Right cardiac atrium (tissue), 5 donors: Measurements from ENCODE around the gene DDX5. TPM values are rescaled to one million over a fixed set of nuclear protein-coding genes. Genes with fewer than 3 reads are reported as not detected.
"Not testable (repeated sequence)": the region's sequence is repeated elsewhere in the genome, so short reads cannot be mapped to it uniquely, and the experiment has no call there.

Experiments used
- ATAC-seq, 2 donors: fragments of 200-7000 bp; cut with Tn5 transposase; one replicate each; pipeline versions ENCODE4 v1.8.0 to v1.9.1; 2020; ENCODE audit warnings: moderate library complexity in 2 of 2, mild to moderate bottlenecking in 1 of 2
- DNase-seq, 3 donors: peaks; one replicate each; pipeline ENCODE4 v3.0.0-alpha.2; 2020
- H3K27ac ChIP-seq: one replicate; pipeline ENCODE4 v1.5.1; 2013; ENCODE audit warnings: mild to moderate bottlenecking, low read length, control low read depth, moderate library complexity
- H3K27me3 ChIP-seq: one replicate; pipeline ENCODE4 v1.6.1; 2013; ENCODE audit not compliant: control insufficient read depth, insufficient read depth
- H3K4me1 ChIP-seq: one replicate; pipeline ENCODE4 v1.6.1; 2013; ENCODE audit warnings: low read length; ENCODE audit not compliant: control insufficient read depth, insufficient read depth
- H3K4me3 ChIP-seq: one replicate; pipeline ENCODE4 v1.5.1; 2013; ENCODE audit warnings: low read length, control low read depth
- H3K9me3 ChIP-seq: one replicate; pipeline ENCODE4 v1.6.1; 2013; ENCODE audit warnings: low read length; ENCODE audit not compliant: control insufficient read depth
- WGBS: extraction: QIAGEN DNeasy Blood & Tissue Kit; methylation state at CpG from one replicate; pipeline ENCODE4 v1.1.7; 2013; 5-methylcytosine and 5-hydroxymethylcytosine counted together
- intact Hi-C, 4 donors: fragments of 100-400 bp; cut with DNase I; formaldehyde crosslinking; loops; one replicate each; pipeline versions ENCODE4 v1.11.0 to v1.14.0; 2022 to 2023
- polyA plus RNA-seq: library from polyadenylated mRNA; stranded (reverse); fragments of 200-250 nt; gene quantifications from one replicate; pipeline ENCODE4 v1.2.3, GENCODE V29; 2013
- total RNA-seq, 4 donors: library from RNA; stranded (reverse); fragmentation: NEBNext Ultra II Directional; extraction: Animal tissue kit (Norgen Biotek cat#: 25700); gene quantifications; one replicate each; pipeline ENCODE4 v1.2.1, GENCODE V29; 2021
- donor health status: healthy with polysubstance abuse.
- donor health status: DM: no; HTN: yes; CAD: no.
- donor health status: DM: no; HTN: no; CAD: no.
- donor health status: DM: no; HTN: yes; CAD: no; lungs with severe emphysema.
- donor health status: DM: yes; HTN: yes; CAD: no.

The DDX5 gene
- total and polyA plus RNA-seq, 5 donors: 312 to 573 (median 404) TPM

DNA sequence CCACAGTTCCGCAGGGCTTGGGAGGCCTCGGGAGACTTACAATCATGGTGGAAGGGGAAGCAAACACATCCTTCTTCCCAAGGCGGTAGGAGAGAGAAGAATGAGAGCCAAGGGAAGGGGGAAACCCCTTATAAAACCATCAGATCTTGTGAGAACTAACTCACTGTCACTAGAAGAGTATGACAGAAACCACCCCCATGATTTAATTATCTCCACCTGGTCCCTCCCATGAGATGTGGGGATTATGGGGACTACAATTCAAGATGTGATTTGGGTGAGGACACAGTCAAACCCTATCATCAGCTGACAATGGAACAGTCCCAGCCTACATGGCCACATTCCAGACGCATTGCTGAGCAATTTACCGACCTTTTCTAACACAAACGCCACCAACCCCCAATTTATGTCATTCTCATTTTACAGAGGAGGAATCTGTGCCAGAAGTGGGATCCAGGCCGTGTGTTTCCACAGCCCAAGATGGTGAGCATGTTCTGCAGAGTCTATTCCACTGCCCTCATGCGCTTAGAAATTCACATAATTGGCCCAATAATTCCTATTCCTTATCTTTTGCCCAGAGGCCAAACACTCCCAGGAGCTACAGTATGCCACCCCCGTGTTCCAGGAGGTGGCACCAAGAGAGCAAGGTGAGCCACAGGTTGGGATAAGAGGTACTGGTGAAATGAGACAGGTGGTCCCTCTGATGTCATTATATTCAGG is 39.9 kb downstream of the DDX5 start:
- WGBS: 68% methylated on average over 9 of the region's 9 CpGs
- H3K4me1 ChIP-seq: no peaks in the 10 kb centered on the region
- intact Hi-C loops: no loop called here
- no peaks in the 10 kb centered on the region for H3K27me3 ChIP-seq
- DNase-seq (no peak), ATAC-seq (no peak)
- H3K9me3 ChIP-seq: no peaks in the 10 kb centered on the region
- no peak overlapping the region for H3K27ac ChIP-seq
- no peak overlapping the region for H3K4me3 ChIP-seq

DNA sequence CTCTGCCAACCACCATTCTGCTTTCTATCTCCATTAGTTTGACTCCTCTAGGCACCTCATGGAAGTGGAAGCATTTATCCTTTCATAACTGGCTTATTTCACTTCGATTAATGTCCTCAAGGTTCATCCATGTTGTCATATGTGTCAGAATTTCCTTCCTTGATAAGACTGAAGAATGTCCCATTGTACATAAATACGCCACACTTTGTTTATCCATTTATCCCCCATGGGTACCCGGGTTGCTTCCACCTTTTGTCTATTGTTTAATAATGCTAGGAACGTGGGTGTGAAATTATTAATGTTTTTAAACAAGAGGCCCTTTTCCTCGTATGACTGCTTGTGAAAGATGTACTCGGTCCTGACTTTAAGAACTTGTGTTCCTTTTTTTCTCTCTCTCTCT is 44.3 kb downstream of the DDX5 start:
- intact Hi-C loops: no loop called here
- ATAC-seq: no peak
- WGBS: 62% methylated on average over 6 of the region's 6 CpGs

DNA sequence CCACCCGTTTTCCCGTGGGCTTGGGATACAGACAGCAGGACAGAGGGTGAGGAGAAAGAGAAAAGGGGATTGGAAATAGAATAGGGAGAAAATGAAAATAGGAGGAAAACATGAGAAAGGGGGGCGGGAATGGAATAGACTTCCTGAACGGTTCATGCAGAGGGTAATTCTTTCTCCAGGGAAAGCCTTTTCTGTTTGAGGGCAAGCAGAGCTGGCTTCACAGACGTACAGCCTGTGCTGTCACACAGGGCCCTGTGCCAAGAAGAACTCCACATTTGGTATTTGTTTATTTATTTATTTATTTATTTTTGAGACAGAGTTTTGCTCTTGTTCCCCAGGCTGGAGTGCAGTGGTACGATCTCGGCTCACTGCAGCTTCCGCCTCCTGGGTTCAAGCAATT is 45.1 kb downstream of the DDX5 start:
- H3K4me1 ChIP-seq: no peaks in the 10 kb centered on the region
- H3K27ac ChIP-seq: no peak overlapping the region
- DNase-seq (peak; percentile 46 to 68 (median 58)), ATAC-seq (peak in 1 of 2 donors; percentile 69)
- intact Hi-C loops: no loop called here
- H3K4me3 ChIP-seq: no peak overlapping the region
- H3K27me3 ChIP-seq: no peaks in the 10 kb centered on the region
- 55% methylated on average over 8 of the region's 8 CpGs for WGBS
- no peaks in the 10 kb centered on the region for H3K9me3 ChIP-seq

More for the DNA sequence above, 44.3 kb downstream of the DDX5 start:
- Histone ChIP-seq H3K27me3 (no peaks in the 10 kb centered on the region), H3K9me3 (no peaks in the 10 kb centered on the region), H3K4me1 (no peaks in the 10 kb centered on the region), H3K4me3 (no peak overlapping the region), H3K27ac (no peak overlapping the region)
- DNase-seq: no peak

DNA sequence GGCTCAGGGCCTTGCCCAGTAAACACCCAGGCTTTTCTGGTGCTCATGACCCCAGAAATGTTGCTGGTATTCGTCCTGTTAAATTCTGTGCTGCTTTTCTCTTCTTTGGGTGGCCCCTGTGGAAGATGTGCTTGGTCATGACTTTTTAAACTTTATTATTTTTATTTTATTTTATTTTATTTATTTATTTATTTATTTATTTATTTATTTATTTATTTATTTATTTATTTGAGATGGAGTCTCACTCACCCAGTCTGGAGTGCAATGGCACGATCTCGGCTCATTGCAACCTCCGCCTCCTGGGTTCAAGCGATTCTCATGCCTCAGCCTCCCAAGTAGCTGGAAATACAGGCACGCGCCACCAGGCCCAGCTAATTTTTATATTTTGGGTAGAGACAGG is 46.3 kb downstream of the DDX5 start:
- H3K4me1 ChIP-seq, ATAC-seq, H3K27ac ChIP-seq, intact Hi-C loops, DNase-seq, H3K27me3 ChIP-seq, H3K9me3 ChIP-seq, H3K4me3 ChIP-seq: not testable (repeated sequence)
- WGBS: 96% methylated on average over 7 of the region's 7 CpGs

DNA sequence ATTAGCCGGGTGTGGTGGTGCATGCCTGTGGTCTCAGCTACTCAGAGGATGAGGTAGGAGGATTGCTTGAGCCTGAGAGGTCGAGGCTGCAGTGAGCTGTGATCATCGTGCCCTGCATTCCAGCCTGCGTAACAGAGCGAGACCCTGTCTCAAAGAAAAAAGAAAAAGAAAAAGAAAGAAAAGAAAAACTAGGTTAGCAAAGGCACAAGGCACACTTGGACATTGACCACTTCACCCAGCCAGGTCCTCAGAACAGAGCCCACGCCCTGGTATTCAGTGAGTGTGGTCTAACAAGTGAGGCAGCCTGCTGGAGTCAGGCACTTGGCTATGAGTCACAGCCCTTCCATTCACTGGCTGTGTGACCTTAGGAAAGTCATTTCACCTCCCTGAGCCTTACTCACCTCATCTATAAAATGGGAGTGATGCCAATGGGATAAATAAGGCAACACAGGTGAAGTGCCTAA is 46.8 kb downstream of the DDX5 start:
- intact Hi-C loops: no loop called here

DNA sequence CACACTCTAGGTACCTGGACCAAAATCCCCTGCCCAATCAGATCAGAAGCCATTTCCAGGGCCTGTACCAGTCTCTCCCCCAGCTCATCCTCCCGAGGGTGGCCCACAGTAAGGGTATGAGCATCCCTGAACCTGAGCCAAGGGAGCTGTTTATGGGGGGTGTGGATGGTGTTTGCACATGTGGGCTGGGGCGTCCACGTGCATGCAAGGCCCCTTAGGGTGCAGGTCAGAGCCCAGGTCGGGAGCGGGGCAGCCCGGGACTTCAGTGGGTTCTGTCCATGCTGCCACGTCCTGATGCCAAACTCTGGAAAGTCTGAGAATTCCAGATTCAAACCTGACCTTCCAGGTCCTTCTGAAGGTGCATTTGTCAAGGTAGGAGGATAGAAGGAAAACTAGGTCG is 47.3 kb downstream of the DDX5 start:
- Histone ChIP-seq H3K27me3 (no peaks in the 10 kb centered on the region), H3K9me3 (no peaks in the 10 kb centered on the region), H3K27ac (no peak overlapping the region), H3K4me3 (no peak overlapping the region), H3K4me1 (no peaks in the 10 kb centered on the region)
- peak; percentile 10 to 26 for ATAC-seq
- no peak for DNase-seq
- WGBS: 91% methylated on average over 8 of the region's 8 CpGs
- intact Hi-C loops: no loop called here

More for the DNA sequence above, 46.8 kb downstream of the DDX5 start:
- no peak overlapping the region for H3K4me3 ChIP-seq
- 94% methylated on average over 6 of the region's 6 CpGs for WGBS
- no peaks in the 10 kb centered on the region for H3K9me3 ChIP-seq
- no peaks in the 10 kb centered on the region for H3K4me1 ChIP-seq
- DNase-seq (no peak), ATAC-seq (no peak)
- H3K27ac ChIP-seq: no peak overlapping the region
- H3K27me3 ChIP-seq: no peaks in the 10 kb centered on the region

DNA sequence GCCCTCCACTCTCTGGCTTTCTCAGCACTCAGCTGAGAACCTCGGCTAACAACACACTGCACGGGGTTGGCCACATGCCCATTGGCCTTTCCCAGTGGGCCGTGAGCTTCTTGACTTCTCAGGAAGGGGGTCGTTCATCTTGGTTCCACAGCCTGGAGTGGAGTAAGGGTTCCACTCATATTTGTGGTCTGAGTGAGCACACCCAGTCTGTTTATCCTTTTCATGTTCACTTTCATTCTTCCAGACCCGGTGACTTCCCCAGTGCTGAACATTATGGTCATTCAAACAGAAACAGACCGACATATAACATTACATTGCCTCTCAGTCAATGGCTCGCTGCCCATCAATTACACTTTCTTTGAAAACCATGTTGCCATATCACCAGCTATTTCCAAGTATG is 48.9 kb downstream of the DDX5 start:
- ATAC-seq (no peak), DNase-seq (no peak)
- intact Hi-C loops: no loop called here
- Histone ChIP-seq H3K9me3 (no peaks in the 10 kb centered on the region), H3K27me3 (no peaks in the 10 kb centered on the region), H3K27ac (no peak overlapping the region), H3K4me3 (no peak overlapping the region), H3K4me1 (no peaks in the 10 kb centered on the region)
- 61% methylated on average over 7 of the region's 7 CpGs for WGBS

DNA sequence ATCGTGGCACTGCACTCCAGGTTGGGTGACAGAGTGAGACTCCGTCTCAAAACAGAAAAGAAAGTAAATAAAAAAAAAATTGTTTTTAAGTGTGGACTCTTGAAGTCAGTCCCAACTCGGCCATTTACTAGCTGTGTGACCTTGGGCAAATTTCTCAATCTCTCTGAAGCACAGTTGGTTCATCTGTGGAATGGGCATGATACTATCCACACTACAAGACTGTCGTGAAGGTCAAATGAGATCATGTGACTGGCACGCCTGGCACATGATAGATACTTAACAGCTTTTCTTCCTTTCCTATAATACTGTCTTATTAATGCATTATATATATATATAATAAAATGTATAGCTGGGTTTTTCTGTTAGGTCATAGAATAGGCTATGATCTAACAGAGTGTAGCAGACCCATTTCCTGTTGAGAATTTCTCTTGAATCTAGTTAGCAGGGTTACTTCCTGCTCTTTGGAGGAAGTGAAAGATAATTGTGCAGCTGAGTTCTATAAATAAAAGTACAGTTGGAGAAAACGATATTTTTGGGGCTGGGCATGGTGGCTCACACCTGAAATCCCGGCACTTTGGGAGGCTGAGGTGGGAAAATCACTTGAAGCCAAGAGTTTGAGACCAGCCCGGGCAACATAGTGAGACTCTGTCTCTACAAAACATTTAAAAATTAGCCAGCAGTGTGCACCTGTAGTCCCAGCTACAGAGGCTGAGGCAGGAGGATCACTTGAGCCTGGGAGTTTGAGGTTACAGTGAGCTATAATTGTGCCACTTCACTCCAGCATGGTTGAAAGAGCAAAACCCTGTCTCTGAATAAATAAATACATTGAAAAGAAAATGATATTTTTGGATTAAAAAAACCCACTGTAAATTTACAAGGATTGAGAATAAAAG is 49.9 kb downstream of the DDX5 start:
- no peaks in the 10 kb centered on the region for H3K9me3 ChIP-seq
- H3K4me3 ChIP-seq: no peak overlapping the region
- WGBS: 73% methylated on average over 8 of the region's 8 CpGs
- H3K4me1 ChIP-seq: no peaks in the 10 kb centered on the region
- no peak overlapping the region for H3K27ac ChIP-seq
- DNase-seq: no peak
- H3K27me3 ChIP-seq: no peaks in the 10 kb centered on the region
- intact Hi-C loops: no loop called here
- ATAC-seq: no peak

DNA sequence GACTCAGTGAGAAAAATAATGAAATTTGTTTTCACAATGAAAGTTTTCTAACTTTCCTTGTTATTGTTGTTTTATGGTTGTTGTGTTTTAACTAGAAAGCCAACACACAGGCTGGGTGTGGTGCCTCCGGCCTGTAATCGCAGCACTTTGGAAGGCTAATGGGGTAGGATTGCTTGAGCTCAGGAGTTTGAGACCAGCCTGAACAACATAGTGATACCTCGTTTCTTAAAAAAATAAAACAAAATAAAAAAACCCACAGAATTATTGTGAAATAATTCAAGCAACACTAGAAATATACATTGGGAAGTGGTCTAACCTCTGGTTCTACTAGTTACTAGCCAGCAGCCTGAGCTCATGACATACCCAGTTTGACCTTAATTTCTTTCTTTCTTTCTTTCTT is 56.5 kb downstream of the DDX5 start:
- intact Hi-C loops: no loop called here
- ATAC-seq (peak; percentile 56 to 59), DNase-seq (peak in 1 of 3 donors; percentile 71)
- no peaks in the 10 kb centered on the region for H3K9me3 ChIP-seq
- no peaks in the 10 kb centered on the region for H3K27me3 ChIP-seq
- peak overlapping the region; percentile 78 for H3K27ac ChIP-seq
- H3K4me3 ChIP-seq: peak overlapping the region; percentile 40
- peaks cover 4% of the 10 kb centered on the region for H3K4me1 ChIP-seq
- 51% methylated on average over 3 of the region's 3 CpGs for WGBS

DNA sequence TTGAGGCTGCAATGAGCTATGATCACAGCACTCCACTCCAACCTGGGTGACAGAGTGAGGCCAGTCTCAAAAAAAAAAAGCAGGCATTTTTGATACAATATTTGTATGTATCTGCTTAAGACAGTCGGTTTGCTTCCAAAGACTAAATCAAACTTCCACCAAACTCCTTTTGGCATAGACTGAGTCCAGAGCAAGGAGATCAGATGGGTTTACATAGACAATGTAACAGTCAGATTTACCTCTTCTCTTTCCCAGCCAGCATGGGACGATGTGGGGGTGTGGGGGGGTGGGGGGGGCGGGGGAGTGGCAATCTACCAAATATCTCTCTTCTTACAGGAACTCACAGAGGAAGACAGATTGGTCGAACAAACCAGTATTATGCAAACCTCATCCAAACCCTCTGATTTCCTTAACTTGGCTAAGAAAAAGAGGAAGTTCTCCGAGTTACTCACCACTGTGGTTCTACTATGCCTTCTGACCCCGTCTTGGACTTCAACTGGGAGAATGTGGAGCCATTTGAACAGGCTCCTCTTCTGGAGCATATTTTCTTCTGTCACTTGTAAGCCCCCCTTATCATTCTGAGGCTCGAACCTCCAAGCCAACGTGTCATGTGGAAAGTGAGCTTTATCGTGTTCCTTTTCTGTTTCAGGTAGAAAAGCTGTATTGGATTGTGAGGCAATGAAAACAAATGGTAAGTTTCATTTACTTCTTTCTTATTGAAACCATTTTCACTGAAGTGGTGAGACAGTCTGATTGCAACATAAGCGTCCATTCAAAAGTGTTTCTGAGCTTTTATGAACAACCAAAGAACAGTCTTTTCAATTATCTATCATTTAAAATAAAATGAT is 57.2 kb downstream of the DDX5 start, which contains the start of gene MILR1:
Gene MILR1 (plus strand): TSS at position 451 of the 848 bp plus-strand sequence. CDS start 54 bp downstream, at position 505.
- peaks cover 4% of the 10 kb centered on the region for H3K4me1 ChIP-seq
- peak within 1 kb of the TSS; percentile 97 for H3K27ac ChIP-seq
- WGBS: 19% methylated on average over 10 of the region's 10 CpGs
- no peaks in the 10 kb centered on the region for H3K9me3 ChIP-seq
- DNase-seq (no peak), ATAC-seq (peak; percentile 95 to 96)
- no peaks in the 10 kb centered on the region for H3K27me3 ChIP-seq
- intact Hi-C loops: no loop called here
- H3K4me3 ChIP-seq: peak within 1 kb of the TSS; percentile 40
